T-helper 22 cell (primary cell): ENCODE measurements around the gene ZMYND19.
"Not testable (repeated sequence)": the region's sequence is repeated elsewhere in the genome, so short reads cannot be mapped to it uniquely, and the experiment has no call there.

Experiments used
- DNase-seq: peaks from one replicate; pipeline ENCODE4 v3.0.0-alpha.2; 2020; ENCODE audit warnings: low read depth

ZMYND19 gene

DNA sequence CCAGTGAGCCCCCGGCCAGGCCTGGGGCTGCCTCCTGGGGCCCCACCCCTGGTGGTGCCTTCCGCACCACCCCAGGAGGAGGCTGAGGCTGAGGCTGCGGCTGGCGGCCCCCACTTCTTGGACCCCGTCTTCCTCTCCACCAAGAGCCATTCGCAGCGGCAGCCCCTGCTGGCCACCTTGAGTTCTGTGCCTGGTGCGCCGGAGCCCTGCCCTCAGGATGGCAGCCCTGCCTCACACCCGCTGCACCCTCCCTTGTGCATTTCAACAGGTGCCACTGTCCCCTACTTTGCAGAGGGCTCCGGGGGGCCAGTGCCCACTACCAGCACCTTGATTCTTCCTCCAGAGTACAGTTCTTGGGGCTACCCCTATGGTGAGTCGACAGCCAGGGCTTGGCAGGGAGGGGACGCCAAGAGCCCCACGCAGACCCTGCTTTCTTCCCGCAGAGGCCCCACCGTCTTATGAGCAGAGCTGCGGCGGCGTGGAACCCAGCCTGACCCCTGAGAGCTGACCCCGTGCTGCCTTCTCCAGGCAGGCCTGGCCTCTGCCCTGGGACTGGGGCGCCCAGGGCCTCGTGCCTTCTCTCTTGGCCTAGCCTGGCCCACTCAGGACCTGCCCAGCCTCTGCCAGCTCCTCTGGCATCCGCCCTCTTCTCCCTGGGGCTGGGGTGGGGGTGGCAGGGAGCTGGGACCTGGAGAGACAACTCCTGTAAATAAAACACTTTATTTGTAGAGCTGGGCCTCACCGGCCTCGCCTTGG, 24.5 kb upstream of the ZMYND19 start:
- DNase-seq: no peak

DNA sequence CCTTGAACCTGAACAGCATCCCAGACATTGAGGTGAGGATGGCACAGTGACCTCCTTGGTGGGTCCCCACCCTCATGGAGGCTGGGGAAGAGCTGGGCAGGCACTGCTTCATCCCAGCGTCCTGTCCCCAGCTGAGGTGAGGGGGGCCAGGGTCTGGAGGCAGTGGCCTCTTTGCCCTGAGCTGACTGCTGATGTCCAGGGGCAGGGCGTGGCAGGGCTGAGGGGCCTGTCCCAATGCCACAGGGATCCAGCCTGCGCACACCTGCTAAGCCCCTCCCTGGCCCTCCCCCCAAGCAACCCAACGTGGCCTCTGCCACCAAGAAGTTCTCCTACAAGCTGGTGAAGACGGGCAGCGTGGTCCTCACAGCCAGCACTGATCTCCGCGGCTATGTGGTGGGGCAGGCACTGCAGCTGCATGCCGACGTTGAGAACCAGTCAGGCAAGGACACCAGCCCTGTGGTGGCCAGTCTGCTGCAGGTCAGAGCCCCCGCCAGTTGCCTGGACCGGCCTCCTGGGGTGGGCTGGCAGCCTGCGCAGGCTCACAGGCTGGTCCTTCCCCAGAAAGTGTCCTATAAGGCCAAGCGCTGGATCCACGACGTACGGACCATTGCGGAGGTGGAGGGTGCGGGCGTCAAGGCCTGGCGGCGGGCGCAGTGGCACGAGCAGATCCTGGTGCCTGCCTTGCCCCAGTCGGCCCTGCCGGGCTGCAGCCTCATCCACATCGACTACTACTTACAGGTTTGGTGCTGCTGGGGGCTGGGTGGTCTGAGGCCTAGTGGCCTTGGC, 23.6 kb upstream of the ZMYND19 start:
- DNase-seq: no peak

DNA sequence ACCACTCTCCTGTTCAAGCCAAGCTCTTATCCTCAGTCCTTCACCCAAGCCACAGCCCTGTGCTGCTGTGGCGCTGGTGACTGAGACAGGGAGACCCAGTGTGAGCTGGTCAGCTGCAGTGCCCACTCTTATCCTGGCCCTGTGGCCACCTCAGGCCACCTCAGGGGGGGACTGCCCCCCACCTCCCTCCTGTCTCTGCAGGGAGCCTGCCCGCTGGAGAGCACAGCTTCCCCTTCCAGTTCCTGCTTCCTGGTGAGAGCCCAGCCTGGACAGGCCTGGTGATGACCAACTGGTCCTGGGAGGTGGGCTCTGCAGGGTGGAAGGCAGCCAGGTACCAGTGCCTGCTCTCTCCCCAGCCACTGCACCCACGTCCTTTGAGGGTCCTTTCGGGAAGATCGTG, 22.9 kb upstream of the ZMYND19 start:
- no peak for DNase-seq

DNA sequence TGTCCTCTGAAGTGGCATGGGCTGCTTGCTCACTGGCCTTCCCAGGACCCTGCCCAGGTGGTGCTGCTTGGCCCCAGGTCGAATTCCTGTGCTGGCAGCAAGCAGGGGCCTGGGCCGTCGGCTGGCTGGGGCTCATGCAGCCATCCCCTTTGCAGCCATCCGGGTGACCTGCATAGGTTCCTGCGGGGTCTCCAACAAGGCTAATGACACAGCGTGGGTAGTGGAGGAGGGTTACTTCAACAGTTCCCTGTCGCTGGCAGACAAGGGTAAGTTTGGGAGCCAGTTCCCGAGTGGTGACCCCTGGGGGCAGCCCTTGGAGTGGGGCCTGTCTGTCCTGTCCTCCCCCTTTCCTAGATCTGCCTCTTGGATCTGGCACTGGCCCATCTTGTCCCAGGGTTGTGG, 22.4 kb upstream of the ZMYND19 start:
- DNase-seq: no peak

DNA sequence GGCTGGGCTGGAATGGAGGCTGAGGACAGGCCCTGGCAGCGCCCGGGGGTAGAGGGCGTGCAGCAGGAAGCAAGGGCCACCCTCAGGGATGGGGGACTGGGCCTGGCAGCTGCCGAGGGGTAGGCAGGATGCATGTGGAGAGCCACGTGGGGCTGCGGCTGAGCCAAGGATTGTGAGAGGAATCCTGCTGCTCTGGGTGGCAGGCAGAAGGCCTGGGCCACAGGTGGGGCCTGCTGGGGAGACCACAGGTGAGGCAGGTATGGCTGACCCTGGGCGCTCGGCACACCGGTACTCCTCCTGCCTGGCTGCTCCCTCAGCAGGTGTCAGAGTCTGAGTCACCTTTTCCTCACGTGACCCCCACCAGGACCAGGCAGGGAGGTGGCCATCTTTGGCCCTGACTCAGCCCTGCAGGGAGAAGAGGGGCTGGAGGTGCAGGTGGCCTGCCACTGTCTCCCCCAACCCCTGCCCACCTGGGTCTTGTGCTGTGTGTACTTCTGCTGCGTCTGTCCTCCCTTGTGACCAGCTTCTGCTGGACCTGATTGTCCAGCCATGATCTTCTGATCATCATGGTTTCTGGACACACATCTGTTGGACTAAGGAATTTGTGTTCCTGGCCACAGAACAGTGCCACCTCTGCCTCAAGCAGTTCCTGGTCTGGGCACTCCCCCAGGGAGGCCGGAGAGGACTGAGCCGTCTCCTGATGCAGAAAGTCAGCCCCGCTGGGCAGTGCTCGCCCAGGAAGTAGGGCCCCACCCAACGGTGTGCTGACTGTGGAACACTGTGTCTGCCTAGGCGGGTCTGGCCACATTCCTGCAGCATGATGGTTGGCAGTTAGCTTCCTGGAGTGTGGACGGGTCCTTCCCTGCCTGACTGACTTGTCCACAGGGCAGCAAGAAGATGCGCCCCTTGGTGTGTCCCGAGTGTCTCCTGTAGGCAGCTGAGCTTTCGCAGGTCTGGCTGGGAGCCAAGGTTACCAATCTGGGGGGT, 21.6 kb upstream of the ZMYND19 start:
- DNase-seq: no peak

DNA sequence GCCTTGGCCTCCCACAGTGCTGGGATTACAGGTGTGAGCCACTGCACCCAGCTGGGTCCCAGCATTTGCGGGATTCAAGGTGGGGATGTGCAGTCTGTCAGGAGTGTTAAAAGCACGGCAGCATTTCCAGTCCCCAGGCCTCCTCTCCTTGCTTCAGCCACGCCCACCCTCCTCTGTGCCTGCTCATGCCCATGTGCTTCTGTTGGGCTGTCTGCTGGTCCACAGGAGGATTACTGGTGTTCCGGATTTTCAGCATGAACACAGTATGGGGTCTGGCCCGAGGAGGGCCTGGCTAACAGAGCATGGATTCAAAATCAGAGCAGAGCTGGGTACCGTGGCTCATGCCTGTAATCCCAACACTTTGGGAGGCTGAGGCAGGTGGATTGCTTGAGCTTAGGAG, 20.6 kb upstream of the ZMYND19 start:
- no peak for DNase-seq

DNA sequence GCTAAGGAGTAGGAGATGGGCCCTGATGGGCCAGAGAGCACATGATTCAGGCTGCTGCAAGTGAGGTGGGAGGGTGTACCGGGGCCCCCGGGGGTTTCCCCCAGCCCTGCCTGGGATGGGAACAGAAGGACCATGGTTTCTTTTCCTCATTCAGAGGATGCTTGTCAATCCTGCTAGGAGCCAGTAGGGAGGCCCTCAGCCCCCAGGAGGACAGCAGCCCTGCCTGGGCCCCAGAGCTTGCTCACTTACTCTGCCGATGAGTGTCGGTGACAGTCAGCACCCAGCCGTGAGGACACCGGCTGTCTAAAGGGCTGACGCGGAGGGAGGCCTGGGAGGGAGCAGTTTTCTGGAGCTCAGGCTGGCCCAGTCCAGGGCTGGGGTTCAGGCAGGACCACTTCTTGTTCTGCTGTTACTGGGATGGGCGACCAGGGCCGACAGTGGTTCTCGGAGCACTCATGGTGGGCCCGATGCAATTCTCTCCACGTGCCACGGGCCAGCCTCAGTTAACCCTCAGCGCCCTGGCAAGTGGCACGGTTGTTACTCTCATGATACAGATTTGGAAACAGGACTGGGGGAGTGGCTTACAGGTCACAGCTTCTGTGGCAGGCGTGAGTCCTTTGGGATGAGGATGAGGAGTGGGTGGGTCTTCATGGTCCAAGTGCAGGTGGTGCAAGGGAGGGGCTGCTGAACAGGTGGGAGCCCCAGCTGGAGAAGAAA, 17.0 kb upstream of the ZMYND19 start:
- DNase-seq: no peak

DNA sequence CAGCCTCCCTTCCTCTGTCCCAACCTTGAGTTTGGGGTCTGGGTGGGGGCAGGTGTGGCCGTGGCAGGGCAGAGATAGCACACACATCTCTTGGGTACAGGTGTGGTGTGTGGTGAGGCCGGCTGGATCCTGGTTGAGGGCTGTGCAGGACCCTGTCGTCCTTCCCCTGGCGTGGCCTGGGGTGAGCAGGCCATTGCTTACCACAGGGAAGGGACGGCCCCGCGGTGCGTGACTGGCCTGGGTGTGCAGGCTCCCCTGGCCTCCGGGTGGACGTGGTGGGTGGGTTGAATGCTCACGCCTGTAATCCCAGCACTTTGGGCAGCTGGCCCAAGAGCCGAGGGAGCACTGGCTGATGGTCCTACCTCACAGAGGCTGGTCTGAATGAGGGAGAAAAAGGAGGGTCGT, 16.4 kb upstream of the ZMYND19 start:
- DNase-seq: no peak

DNA sequence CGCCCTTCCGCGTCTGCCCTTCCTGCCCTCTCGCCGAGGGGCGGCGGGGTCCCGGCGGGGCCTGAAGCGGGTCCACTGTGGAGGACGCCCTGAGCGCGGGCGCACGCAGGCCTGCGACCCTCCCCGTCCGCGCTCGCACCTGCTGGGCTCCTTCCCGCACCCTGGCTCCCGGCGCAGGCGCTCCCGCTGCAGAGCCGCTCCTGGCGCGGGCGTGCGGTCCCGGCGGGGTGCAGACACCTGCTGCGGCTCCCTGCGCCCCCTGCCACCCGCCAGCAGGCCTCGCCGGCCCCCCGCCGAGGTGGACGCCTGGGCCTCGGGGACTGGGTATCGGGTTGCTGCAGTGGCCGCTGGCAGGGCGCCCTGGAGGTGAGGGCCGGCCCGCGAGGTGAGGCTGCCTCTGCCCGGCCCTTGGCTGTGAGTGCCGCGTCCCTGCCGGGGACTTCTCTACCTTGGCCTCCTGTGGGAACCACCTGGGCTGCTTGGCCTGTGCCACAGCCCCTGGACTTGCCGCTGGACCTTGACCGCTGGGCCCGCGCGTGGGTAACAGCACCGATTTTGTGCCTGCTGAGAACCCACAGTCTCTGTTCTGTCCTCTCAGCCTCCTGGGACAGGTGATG, 15.8 kb upstream of the ZMYND19 start:
- no peak for DNase-seq

DNA sequence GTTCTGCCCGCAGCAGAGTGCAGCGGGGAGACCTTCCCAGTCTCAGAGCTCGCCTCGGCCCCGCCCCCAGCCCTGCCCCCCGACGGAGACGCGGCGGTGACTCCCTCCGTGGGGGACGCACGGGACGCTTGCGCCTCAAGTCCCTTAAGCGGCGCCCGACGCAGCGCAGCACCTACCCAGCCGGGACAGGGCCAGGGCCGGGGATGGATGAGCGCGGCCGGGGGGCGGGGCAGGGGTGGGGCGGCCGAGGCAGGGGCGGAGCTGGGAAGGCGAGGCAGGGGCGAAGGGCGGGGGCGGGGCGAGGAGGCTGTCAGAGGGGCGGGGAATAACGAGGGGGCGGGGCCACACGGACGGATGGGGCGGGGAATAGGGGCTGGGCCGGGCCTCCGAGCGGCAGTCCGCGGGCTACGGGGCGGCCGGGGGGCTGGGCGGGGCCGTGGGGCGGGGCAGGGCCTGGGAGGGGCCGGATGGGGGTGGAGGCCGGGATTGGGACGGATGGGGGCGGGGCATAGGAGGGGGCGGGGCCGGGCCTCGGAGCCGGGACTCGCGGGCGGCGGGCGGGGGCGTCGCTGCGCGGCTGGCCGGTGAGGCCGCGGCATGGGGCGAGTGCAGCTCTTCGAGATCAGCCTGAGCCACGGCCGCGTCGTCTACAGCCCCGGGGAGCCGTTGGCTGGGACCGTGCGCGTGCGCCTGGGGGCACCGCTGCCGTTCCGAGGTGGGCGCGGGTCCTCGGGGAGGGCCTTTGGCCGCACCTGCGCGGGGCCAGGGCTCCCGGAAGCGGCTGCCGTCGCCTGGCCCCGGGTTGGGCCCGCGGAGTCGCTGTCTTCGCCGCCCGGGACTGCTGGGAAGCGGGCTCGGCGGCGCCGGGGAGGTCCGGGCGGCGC, 15.1 kb upstream of the ZMYND19 start, which contains the start of gene ARRDC1:
ARRDC1 (plus strand) TSS at position 566 of the 884 bp plus-strand sequence; CDS start at position 598, 32 bp downstream.
- DNase-seq: peak; percentile 92

DNA sequence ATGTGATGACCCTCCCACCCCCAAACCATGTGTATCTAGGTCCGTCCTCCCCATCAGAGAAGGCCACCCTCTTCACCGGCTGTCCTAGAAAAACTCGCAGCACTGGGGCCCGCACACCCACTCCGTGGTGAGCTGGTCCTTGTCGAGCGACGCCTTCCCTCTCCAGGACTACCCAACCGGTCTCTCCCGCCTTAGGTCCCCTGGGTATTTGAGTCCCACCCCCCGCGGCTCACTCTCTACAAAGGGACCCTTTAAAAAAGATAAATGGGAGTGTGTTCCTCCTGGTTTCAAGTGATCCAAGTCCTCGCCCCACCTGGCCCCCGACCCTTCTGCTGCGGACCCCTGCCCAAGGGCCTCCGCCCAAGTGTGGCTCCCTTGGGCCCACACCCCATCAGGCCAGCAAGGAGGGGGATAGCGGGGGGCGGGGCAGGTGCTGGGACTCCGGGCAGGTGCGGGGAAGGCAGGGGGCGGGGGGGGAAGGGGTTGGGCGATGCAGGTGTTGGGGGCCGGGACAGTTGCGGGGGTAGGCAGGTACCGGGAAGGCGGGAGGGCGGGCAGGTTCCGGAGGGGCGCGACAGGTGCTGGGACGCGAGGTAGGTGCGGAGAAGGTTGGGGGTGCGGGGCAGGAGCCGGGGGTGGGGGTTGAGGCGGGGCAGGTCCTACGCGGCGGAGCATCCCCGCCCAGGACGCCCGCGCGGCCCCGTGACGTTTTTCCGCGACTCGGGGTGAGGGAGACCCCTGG, 14.2 kb upstream of the ZMYND19 start:
- DNase-seq: no peak

DNA sequence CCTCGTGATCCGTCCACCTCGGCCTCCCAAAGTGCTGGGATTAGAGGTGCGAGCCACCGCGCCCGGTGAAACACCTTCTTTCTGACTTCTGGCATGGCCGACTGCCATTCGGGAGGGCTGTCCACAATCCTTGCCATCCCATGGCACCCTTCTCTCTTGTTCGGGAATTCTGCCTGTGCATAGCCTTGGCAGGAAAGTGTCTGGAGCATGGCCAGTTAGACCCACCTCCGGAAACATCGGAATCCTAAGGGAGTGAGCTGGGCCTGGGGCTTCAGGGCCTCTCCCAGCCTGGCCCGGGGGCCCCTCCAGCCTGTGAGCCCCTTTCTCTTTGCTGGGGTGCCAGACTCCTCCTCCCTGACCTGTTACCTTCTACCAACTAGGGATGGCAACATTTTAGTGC, 13.6 kb upstream of the ZMYND19 start:
- DNase-seq: no peak

DNA sequence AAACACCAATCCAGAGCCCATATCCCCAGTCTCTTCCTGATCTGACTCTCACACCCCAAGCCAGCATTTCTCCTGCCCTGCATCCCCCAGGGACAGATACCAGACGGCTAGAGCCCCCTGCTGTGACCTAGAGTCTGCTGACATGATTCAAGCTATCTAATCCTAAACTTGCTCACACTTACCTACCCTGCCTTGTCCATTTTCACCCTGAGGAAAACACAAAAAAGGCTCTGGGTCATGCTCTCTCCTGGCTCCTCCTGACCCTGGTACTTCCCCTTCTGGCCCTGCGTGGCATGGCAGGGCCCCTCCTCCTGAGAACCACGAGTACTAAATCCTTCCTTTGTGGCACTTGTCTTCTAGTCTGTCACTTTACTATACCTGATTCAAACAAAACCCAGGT, 12.3 kb upstream of the ZMYND19 start:
- DNase-seq: no peak

DNA sequence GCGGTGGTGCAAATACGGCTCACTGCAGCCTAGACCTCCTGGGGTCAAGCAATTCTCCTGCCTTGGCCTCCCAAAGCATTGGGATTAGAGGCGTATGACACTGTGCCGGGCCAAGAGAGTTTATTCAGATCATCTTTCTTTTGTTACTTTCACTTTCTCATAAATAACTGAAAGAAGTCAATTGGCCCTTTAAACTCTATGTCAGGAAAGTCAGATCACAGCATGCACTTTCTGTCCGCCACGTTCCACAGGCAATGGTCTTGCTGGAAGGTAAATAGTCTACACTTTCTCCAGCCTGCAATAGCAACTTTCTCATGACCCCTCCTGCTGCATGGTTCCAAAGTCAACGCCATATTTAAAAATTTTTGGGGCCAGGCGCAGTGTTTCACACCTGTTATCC, 8.6 kb upstream of the ZMYND19 start:
- DNase-seq: no peak

DNA sequence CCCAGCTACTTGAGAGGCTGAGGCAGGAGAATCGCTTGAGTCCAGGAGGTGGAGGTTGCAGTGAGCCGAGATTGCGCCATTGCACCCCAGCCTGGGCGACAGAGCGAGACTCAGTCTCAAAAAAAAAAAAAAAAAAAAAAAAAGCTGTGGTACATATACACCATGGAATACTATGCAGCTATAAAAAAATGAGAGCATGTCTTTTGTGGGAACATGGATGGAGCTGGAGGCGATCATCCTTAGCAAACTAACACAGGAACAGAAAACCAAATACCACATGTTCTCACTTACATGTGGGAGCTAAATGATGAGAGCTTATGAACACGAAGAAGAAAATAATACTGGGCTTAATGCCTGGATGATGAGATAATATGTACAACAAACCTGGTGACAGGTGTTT, 6.3 kb upstream of the ZMYND19 start:
- not testable (repeated sequence) for DNase-seq

DNA sequence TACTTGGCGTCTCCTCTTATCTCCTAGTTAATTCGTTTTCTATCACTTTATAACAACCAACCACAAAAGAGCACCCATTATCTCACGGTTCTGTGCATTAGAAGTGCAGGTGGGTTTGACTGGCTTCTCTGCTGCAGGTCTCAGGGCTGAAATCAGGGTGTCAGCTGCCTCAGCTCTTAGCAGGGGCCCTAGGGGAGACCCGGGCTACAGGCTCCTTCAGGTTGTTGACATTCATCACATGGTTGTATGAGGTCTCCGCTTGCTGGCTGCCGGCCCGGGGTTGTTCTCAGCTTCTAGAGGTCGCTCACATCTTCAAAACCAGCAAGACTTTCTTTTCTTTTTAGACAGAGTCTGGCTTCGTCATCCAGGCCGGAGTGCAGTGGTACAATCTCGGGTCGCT, 2.9 kb upstream of the ZMYND19 start:
- DNase-seq: no peak

DNA sequence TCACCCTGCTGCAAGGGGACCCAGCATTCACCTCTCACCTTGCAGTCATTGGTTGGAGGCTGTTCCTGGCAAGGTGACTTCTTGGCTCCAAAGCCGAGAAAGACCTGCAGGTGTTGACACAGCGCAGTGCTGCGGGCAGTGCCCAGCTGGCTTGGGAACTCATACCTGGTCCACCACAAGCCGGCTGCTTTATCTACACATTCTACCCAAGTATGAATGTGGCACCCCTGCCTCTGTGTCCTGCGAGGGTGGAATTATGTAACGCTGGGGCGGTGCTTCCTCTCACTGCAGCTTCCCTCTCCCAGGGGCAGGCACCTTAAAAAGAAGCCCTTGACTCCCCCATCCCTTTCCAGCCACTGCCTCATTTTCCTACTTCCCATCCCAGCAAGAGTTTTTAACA, 2.5 kb upstream of the ZMYND19 start:
- no peak for DNase-seq

DNA sequence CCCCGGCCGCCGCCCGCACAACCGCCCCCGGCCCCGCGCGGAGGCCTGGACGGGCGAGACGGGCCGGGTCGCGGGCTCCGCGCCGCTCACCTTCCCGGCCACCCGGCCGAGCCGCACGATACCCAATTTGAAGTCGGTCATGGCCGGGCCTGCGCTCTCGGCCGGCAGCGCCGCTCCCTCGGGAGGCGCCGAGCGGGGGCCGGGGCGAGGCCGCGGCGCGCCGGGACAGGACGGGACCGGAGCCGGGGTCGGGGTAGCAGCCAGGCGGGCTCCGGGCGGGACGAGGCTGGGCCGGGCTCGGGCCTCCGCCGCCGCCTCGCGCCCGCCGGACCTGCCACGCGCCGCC, 216 bp downstream of the ZMYND19 start:
- DNase-seq: no peak

DNA sequence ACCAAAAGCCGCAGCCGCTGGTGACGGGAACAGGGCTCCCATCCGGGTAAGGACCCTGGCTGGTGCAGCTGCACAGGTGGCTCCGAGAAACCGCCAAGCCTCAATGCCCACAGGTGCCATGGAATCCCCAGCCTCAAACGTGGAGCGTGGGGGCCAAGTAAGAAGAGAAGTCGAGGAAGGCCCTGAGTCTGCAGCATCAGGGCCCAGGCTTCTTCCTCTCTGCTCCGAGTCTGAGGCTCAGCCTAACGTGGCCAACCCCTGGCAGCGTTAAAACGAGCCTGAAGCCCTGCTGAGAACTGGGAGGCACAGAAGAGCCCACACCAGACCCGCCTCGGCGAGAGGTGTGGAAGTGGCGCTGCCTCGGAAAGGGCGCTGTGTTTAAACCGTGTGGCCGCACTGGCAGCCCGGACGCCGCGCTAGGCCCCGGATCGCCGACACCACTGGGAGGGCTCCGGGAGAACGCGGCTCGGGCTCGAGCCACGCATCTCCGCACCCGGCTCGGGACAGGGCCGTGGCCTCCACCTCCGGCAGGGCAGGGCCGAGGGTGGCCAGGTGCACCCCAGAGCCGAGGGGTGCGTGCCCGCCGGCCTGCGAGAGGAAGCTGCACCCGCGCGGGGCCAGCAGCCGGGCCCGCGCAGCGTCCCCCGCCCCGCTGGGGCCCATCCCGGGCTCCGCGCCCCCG, 730 bp downstream of the ZMYND19 start:
- DNase-seq: no peak
